GM12892 (cell line): ENCODE measurements around the gene LIN7B.

Experiments used
- POLR2A ChIP-seq: IDR thresholded peaks from 2 replicates; pipeline ENCODE4 v1.6.1; 2011; ENCODE audit warnings: low read depth, low read length, control low read depth
- POLR2AphosphoS5 ChIP-seq: IDR thresholded peaks from 2 replicates; pipeline ENCODE4 v1.6.1; 2011; ENCODE audit warnings: low read depth, low read length, control low read depth
- TAF1 ChIP-seq: IDR thresholded peaks from 2 replicates; pipeline ENCODE4 v1.6.1; 2011; ENCODE audit warnings: low read depth, mild to moderate bottlenecking, control low read depth, low read length, borderline replicate concordance

- no peak for TF ChIP-seq POLR2AphosphoS5
- TF ChIP-seq POLR2A = no peak
- TF ChIP-seq TAF1 = no peak
These were observed 33.8 kb upstream of the LIN7B start for GRCh38 chr19:49080392-49080791.
